HG03460 (cell line): ENCODE data around the gene MARCHF7.
"Not testable (repeated sequence)": the region's sequence is repeated elsewhere in the genome, so short reads cannot be mapped to it uniquely, and the experiment has no call there.

Source experiments
- ATAC-seq: cut with Tn5 transposase; IDR thresholded peaks from one replicate; pipeline ENCODE4 v1.9.1; 2021; ENCODE audit not compliant: unreplicated experiment

MARCHF7 gene

DNA sequence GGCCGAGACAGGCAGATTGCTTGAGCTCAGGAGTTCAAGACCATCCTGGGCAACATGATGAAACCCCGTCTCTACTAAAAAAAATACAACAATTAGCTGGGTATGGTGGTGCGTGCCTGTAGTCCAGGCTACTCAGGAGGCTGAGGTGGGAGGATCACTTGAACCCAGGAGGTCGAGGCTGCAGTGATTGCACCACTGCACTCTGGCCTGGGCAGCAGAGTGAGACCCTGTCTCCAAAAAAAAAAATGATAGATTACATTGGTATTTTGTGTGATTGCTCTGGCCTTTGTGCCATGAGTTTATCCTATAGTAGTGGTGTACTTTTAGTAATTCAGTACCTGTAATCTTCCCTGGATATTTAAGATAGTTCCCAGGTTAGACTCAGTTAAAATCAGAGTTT lies 4.1 kb downstream of the MARCHF7 start:
- ATAC-seq: not testable (repeated sequence)

DNA sequence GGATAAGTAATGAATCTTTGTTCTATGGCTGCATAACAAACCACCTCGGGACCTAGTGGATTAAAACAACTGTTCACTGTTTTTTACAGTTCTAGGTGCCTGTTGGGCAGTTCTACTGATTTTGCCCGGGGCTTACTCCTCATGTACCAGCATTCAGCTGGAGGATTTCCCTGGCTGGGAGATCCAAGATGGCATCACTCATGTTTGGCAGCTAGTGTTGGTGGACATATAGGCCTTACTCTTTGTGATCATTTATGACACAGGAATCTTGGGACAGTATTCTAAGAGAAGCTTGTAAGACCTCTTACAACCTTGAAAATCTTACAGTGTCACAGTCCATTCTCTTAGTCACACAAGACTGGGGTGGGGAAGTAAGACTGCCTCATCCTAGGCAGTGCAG lies 4.6 kb downstream of the MARCHF7 start:
- ATAC-seq: no peak

DNA sequence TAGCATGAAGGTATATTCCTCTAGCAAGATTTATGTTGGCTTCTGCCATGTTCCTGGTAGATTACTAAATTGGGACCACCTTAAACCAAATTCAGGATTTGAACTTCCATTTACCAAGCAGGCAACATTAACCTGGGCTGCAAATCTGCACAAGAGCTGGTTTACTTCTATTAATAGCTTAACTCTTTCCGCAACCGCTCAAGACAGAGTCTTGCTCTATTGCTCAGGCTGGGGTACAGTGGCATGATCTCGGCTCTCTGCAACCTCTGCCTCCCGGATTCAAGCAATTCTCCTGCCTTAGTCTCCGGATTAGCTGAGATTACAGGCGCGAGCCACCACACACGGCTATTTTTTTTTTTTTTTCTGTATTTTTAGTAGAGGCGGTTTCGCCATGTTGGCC lies 8.4 kb downstream of the MARCHF7 start:
- ATAC-seq: no peak

GRCh38 chr2:159722580-159722979 lies 10.3 kb downstream of the MARCHF7 start:
- ATAC-seq: no peak

- not testable (repeated sequence) for ATAC-seq
These were observed 12.7 kb downstream of the MARCHF7 start for GRCh38 chr2:159724795-159725572.

- ATAC-seq: no peak
These were observed 13.4 kb downstream of the MARCHF7 start for GRCh38 chr2:159725713-159726112.

- no peak for ATAC-seq
These were observed 16.3 kb downstream of the MARCHF7 start for GRCh38 chr2:159728629-159729028.

GRCh38 chr2:159735648-159736047 lies 23.3 kb downstream of the MARCHF7 start:
- no peak for ATAC-seq

DNA sequence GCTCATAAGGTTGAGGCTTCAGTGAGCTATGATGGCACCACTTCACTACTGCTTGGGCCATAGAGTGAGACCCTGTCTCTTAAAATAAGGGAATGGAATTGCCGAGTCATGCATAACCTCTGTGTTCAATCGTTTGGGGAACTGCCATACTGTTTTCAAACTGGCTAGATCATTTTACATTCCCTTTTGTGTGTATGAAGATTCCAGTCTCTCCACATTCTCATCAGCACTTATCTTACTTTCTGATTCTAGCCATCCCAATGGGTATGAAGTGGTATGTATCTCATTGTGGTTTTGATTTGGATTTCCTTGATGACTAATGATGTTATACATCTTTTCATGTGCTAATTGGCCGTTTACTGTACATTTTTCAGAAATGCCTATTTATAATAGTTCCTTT lies 23.7 kb downstream of the MARCHF7 start:
- no peak for ATAC-seq

- ATAC-seq: no peak
These were observed 25.1 kb downstream of the MARCHF7 start for GRCh38 chr2:159737292-159737916.

DNA sequence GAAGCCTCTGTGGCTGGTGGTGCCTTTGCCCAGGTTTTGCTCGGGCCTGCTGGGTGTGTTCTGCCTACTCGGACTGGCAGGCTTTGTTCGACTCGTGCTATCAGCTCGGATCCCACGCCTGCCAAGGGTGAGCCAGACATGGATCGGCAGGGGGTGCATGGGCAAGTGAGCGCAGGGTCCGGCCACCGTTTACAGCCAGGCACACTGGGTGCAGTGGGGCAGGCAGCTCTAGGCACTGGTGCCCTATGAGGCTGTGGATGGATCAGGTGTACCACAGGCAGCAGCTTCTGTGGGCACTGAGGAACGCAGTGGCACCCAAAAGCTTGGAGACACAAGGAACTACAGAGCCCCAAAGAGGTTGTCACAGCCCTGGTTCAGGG lies 25.6 kb downstream of the MARCHF7 start:
- no peak for ATAC-seq

DNA sequence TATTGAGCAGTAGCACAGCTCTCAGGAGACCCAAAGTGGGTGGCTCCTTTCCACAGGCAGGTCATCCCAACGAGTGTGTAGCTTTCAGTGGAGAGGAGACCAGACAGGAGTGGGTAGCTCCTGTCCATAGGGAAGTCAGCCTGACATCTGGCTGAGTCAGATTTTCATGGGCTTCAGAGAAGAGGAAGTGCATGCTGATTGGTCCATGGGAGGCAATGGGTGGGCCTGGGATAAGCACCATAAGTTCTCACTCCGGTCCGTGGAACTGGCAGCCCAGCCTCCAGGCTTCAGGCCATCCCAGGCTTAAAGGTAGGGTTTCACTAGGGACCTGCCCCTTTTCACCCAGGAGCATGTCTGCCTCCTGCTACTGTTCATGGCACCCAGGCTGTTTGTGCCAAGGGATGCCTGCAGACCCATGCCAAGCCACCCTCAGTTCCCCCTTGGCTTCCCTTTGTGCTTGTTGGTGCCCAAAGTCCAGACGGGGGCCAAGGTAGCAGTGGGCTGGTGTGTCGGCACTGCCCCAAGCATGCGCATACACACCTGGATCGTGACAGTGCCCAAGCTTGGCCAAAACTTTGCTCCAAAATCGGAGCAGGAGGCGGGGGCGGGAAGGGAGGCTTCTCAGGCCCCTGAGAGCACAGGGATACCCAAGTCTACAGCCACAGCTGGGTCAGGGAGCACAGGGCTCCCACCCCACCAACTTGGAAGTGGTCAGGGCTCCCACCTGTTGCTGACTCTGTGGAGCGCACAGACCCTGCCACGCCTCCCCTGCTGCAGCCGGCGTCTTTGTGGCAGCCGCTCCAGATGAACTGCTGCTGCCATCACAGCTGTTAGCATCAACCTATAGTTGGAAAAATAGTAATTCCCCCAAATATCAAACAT lies 26.4 kb downstream of the MARCHF7 start:
- ATAC-seq: no peak

DNA sequence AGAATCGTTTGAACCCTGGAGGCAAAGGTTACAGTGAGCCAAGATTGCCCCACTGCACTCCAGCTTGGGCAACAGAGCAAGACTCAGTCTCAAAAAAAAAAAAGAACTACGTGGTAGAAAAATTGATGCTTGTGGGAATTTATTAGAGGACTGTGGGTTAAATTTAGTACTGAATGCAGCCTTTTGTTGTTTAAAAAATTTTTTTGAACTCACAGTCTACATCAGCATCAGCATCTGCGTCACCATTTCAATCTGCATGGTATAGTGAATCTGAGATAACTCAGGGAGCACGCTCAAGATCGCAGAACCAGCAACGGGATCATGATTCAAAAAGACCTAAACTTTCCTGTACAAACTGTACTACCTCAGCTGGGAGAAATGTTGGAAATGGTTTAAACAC lies 30.5 kb downstream of the MARCHF7 start:
- ATAC-seq: no peak

DNA sequence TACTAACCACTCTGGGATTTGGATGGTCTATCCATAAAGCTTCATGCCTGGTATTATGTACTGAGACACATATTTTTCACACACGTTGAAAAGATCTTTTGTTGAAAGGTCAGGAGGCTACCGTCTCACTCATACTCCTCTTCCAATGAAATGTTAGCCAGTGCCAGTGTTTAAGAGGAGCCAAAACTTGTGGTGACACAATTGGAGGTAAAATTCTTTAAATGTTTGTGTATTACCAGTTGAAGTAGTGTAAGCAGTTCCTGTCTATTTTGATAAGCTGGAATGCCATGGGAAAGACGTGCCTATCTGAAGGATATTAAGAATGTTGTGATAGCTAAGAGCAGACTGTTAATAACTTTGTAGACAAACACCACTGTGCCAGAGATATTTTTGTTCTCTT lies 32.1 kb downstream of the MARCHF7 start:
- ATAC-seq: no peak

DNA sequence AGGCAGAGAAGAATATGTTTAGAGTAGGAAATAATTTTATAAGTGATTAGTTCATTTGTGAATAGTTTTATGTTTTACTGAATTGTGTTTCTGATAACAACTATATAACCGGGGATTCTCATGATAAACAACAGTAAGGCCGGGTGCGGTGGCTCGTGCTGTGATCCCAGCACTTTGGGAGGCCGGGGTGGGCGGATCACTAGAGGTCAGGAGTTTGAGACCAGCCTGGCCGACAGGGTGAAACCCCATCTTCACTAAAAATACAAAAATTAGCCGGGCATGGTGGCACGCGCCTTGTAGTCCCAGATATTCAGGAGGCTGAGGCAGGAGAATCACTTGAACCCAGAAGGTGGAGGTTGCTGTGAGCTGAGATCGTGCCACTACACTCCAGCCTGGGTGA lies 32.9 kb downstream of the MARCHF7 start:
- ATAC-seq: not testable (repeated sequence)

DNA sequence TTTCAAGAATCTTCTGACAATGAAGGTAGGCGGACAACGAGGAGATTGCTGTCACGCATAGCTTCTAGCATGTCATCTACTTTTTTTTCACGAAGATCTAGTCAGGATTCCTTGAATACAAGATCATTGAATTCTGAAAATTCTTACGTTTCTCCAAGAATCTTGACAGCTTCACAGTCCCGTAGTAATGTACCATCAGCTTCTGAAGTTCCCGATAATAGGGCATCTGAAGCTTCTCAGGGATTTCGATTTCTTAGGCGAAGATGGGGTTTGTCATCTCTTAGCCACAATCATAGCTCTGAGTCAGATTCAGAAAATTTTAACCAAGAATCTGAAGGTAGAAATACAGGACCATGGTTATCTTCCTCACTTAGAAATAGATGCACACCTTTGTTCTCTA lies 35.8 kb downstream of the MARCHF7 start:
- no peak for ATAC-seq

- no peak for ATAC-seq
These were observed 38.6 kb downstream of the MARCHF7 start for GRCh38 chr2:159750873-159751272.

DNA sequence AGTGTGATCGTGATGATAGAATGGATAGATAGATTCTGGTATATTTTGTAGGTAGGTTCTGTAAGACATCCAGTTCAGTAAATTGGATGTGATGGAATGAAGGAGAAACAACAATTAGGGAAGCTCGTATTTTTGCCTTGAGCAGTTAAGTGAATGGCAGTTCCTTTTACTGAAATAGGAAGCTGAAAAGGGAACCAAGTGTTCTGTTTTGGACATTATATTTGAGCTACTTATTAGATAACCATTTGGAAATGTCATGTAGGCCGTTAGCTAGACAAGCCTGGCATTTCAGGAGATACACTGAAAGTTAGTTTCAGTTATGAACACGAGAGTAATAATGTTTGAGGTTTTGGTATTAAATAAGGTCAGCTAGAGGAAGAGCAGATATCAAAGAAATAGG lies 41.5 kb downstream of the MARCHF7 start:
- no peak for ATAC-seq

GRCh38 chr2:159755014-159755413 lies 42.7 kb downstream of the MARCHF7 start:
- no peak for ATAC-seq

DNA sequence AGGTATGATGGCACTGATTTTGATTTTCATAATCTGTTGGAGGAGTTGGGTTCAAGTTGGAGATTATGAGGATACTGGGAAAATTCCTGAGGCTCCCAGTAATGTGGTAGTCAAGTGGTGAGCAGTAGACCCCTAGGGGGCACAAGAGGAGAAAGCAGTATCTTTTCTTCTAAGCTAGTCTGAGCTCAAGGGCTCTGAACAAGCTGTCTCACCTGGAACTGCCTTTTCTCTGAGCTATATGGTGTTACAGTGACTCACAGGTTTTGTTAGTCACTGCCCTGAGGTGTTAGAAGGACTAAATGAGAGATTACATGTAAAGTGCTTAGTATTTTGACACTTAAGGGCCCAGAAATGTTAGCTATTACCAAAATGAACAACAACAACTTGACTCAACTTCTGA lies 43.5 kb downstream of the MARCHF7 start:
- ATAC-seq: no peak

GRCh38 chr2:159758239-159758638 lies 45.9 kb downstream of the MARCHF7 start:
- no peak for ATAC-seq

- ATAC-seq: no peak
These were observed 46.4 kb downstream of the MARCHF7 start for GRCh38 chr2:159758686-159759085.
